Thymus (tissue), 14 donors: Measurements from ENCODE around the gene UBAP2L. TPM values are rescaled to one million over a fixed set of nuclear protein-coding genes. Genes with fewer than 3 reads are reported as not detected.
A peak's percentile ranks its signal among the peaks of the same experiment; 100 is the strongest.

Experiments
- DNase-seq, 9 donors: peaks; one replicate each; pipeline ENCODE4 v3.0.0-alpha.2; 2013; ENCODE audit warnings: low spot score in 9 of 9, low read depth in 6 of 9, missing footprints in 1 of 9
- H3K27ac ChIP-seq, 2 donors: one replicate each; pipeline ENCODE4 v1.5.1; 2013; ENCODE audit warnings: control low read depth in 1 of 2, low read depth in 1 of 2, low read length in 1 of 2, mild to moderate bottlenecking in 1 of 2, moderate library complexity in 1 of 2
- H3K27me3 ChIP-seq, 2 donors: one replicate each; pipeline ENCODE4 v1.5.1; 2013; ENCODE audit warnings: low read length in 1 of 2; ENCODE audit not compliant: control insufficient read depth in 2 of 2, insufficient read depth in 1 of 2
- H3K36me3 ChIP-seq, 2 donors: one replicate each; pipeline ENCODE4 v1.5.1; 2013; ENCODE audit warnings: low read length in 1 of 2, mild to moderate bottlenecking in 1 of 2, moderate library complexity in 1 of 2; ENCODE audit not compliant: control insufficient read depth in 2 of 2, insufficient read depth in 2 of 2
- H3K4me1 ChIP-seq, 2 donors: one replicate each; pipeline ENCODE4 v1.5.1; 2013; ENCODE audit warnings: low read length in 2 of 2; ENCODE audit not compliant: control insufficient read depth in 2 of 2, insufficient read depth in 2 of 2
- H3K4me3 ChIP-seq, 2 donors: one replicate each; pipeline ENCODE4 v1.5.1; 2013; ENCODE audit warnings: low read length in 2 of 2, control low read depth in 1 of 2, mild to moderate bottlenecking in 1 of 2
- H3K9me3 ChIP-seq, 2 donors: one replicate each; pipeline ENCODE4 v1.5.1; 2013; ENCODE audit warnings: low read length in 1 of 2, mild to moderate bottlenecking in 1 of 2; ENCODE audit not compliant: control insufficient read depth in 2 of 2, insufficient read depth in 1 of 2
- WGBS: extraction: QIAGEN DNeasy Blood & Tissue Kit; methylation state at CpG from one replicate; pipeline ENCODE4 v1.1.7; 2013; 5-methylcytosine and 5-hydroxymethylcytosine counted together
- long read RNA-seq, 10 donors: transcript quantifications; one replicate each; lab custom pipeline, GENCODE V29; 2026
- polyA plus RNA-seq: library from polyadenylated mRNA; stranded (reverse); fragments of 200-250 nt; gene quantifications from one replicate; pipeline ENCODE4 v1.2.3, GENCODE V29; 2013
- total RNA-seq: library from RNA; stranded (reverse); fragments of 120-200 nt; gene quantifications from one replicate; pipeline ENCODE4 v1.2.4, GENCODE V29; 2013
- donor health status: healthy.

UBAP2L gene
- total RNA-seq (30.5 TPM), polyA plus RNA-seq (50.1 TPM)
- long read RNA-seq, donor 1: 0 reads
- long read RNA-seq, donor 2, partial matches to known transcripts: 232 of 239 reads
- long read RNA-seq, donor 2, other reads (novel, unspliced or antisense): 5 of 239 reads
- long read RNA-seq, donor 3, partial matches to known transcripts: 38 of 42 reads
- long read RNA-seq, donor 3, other reads (novel, unspliced or antisense): 0 of 42 reads
- long read RNA-seq, donor 4, partial matches to known transcripts: 26 of 71 reads
- long read RNA-seq, donor 4, other reads (novel, unspliced or antisense): 45 of 71 reads
- long read RNA-seq, donor 5, partial matches to known transcripts: 52 of 58 reads
- long read RNA-seq, donor 5, other reads (novel, unspliced or antisense): 0 of 58 reads
- long read RNA-seq, donor 6, partial matches to known transcripts: 88 of 92 reads
- long read RNA-seq, donor 6, other reads (novel, unspliced or antisense): 0 of 92 reads
- long read RNA-seq, donor 7, partial matches to known transcripts: 8 of 13 reads
- long read RNA-seq, donor 7, other reads (novel, unspliced or antisense): 0 of 13 reads
- long read RNA-seq, donor 8, partial matches to known transcripts: 8 of 10 reads
- long read RNA-seq, donor 8, other reads (novel, unspliced or antisense): 0 of 10 reads
- long read RNA-seq, donor 9, partial matches to known transcripts: 34 of 36 reads
- long read RNA-seq, donor 9, other reads (novel, unspliced or antisense): 0 of 36 reads
- long read RNA-seq, donor 10, partial matches to known transcripts: 16 of 16 reads
- long read RNA-seq, donor 10, other reads (novel, unspliced or antisense): 0 of 16 reads

GRCh38 chr1:154220071-154220969 is at the start of gene UBAP2L:
TSS of gene UBAP2L (plus strand) at chr1:154220955. CDS start at chr1:154225124, 4,169 bp downstream.
- Histone ChIP-seq H3K36me3 (peaks cover 4 to 35% of the 10 kb centered on the region in 2 donors), H3K27me3 (no peaks in the 10 kb centered on the region), H3K9me3 (no peaks in the 10 kb centered on the region), H3K4me3 (peak within 1 kb of the TSS; percentile 85), H3K27ac (peak within 1 kb of the TSS; percentile 94 to 97), H3K4me1 (peaks cover 12 to 19% of the 10 kb centered on the region in 2 donors)
- DNase-seq: peak; percentile 96 to 100 (median 99)
- WGBS: under 1% methylated on average over 73 of the region's 73 CpGs

GRCh38 chr1:154171223-154171583 is 49.6 kb upstream of the UBAP2L start:
- WGBS: 96% methylated on average over 4 of the region's 4 CpGs
- H3K36me3 ChIP-seq: peaks cover 75 to 95% of the 10 kb centered on the region in 2 donors
- DNase-seq: no peak
- H3K4me3 ChIP-seq: no peak overlapping the region
- no peak overlapping the region for H3K27ac ChIP-seq
- no peaks in the 10 kb centered on the region for H3K4me1 ChIP-seq
- H3K9me3 ChIP-seq: no peaks in the 10 kb centered on the region
- H3K27me3 ChIP-seq: no peaks in the 10 kb centered on the region

GRCh38 chr1:154171880-154172279 is 48.9 kb upstream of the UBAP2L start:
- WGBS: over 99% methylated on average over 5 of the region's 5 CpGs
- H3K4me3 ChIP-seq: no peak overlapping the region
- H3K27ac ChIP-seq: no peak overlapping the region

GRCh38 chr1:154174654-154175053 is 46.1 kb upstream of the UBAP2L start:
- peaks cover 23 to 32% of the 10 kb centered on the region in 2 donors for H3K4me1 ChIP-seq
- H3K36me3 ChIP-seq: peaks cover 64 to 85% of the 10 kb centered on the region in 2 donors
- no peak for DNase-seq
- H3K27ac ChIP-seq: no peak overlapping the region
- 97% methylated on average over 4 of the region's 4 CpGs for WGBS
- no peak overlapping the region for H3K4me3 ChIP-seq
- no peaks in the 10 kb centered on the region for H3K27me3 ChIP-seq
- no peaks in the 10 kb centered on the region for H3K9me3 ChIP-seq

More at GRCh38 chr1:154171880-154172279, 48.9 kb upstream of the UBAP2L start:
- peaks cover 74 to 94% of the 10 kb centered on the region in 2 donors for H3K36me3 ChIP-seq
- no peak for DNase-seq
- no peaks in the 10 kb centered on the region for H3K27me3 ChIP-seq
- H3K4me1 ChIP-seq: peaks cover 0 to 6% of the 10 kb centered on the region in 2 donors
- H3K9me3 ChIP-seq: no peaks in the 10 kb centered on the region

GRCh38 chr1:154176337-154176736 is 44.4 kb upstream of the UBAP2L start:
- H3K9me3 ChIP-seq: no peaks in the 10 kb centered on the region
- no peaks in the 10 kb centered on the region for H3K27me3 ChIP-seq
- H3K4me3 ChIP-seq: no peak overlapping the region
- H3K36me3 ChIP-seq: peaks cover 49 to 75% of the 10 kb centered on the region in 2 donors
- peaks cover 36 to 44% of the 10 kb centered on the region in 2 donors for H3K4me1 ChIP-seq
- no peak for DNase-seq
- 30% methylated on average over 2 of the region's 2 CpGs for WGBS
- H3K27ac ChIP-seq: no peak overlapping the region

- Histone ChIP-seq H3K9me3 (peaks cover 0 to 2% of the 10 kb centered on the region in 2 donors), H3K27ac (peak overlapping the region in 1 of 2 donors; percentile 53), H3K27me3 (no peaks in the 10 kb centered on the region), H3K4me3 (no peak overlapping the region), H3K36me3 (peaks cover 32 to 58% of the 10 kb centered on the region in 2 donors), H3K4me1 (peaks cover 38 to 51% of the 10 kb centered on the region in 2 donors)
- 48% methylated on average over 2 of the region's 2 CpGs for WGBS
- no peak for DNase-seq
Measured at GRCh38 chr1:154178013-154178412, 42.7 kb upstream of the UBAP2L start.

- no peak for DNase-seq
- Histone ChIP-seq H3K4me3 (no peak overlapping the region), H3K27ac (no peak overlapping the region), H3K4me1 (peaks cover 40 to 59% of the 10 kb centered on the region in 2 donors), H3K36me3 (peaks cover 27 to 48% of the 10 kb centered on the region in 2 donors), H3K9me3 (peaks cover 0 to 4% of the 10 kb centered on the region in 2 donors), H3K27me3 (no peaks in the 10 kb centered on the region)
- WGBS: 87% methylated on average over 10 of the region's 10 CpGs
Measured at GRCh38 chr1:154178911-154179811, 41.6 kb upstream of the UBAP2L start.
